GM12872 (cell line): ENCODE results near the gene TSTD1.

Source experiments
- TF ChIP-seq, protein P1 (sequence below): IDR thresholded peaks from 3 replicates; pipeline ENCODE4 v1.5.1; 2011; ENCODE audit warnings: low read depth, mild to moderate bottlenecking, low read length, moderate library complexity; ENCODE audit not compliant: insufficient read depth

The TSTD1 gene

DNA sequence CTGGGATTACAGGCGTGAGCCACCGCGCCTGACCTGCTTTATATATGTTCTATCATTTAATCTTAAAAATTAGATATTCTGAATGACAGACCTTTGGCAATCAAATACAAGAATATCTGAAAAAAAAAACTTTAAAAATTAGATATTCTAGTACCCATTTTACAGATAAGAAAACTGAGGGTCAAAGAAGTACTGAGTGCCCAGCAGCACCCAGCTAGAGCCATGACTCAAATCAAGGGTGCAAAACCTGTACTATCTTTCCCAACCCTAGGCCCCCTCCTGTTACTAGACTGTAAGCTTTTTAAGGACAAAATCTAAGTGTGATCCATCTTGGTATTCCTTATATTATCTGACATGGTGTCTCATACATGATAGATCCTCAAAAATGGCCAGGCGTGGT, 22.7 kb upstream of the TSTD1 start:
- TF ChIP-seq, protein P1, sequence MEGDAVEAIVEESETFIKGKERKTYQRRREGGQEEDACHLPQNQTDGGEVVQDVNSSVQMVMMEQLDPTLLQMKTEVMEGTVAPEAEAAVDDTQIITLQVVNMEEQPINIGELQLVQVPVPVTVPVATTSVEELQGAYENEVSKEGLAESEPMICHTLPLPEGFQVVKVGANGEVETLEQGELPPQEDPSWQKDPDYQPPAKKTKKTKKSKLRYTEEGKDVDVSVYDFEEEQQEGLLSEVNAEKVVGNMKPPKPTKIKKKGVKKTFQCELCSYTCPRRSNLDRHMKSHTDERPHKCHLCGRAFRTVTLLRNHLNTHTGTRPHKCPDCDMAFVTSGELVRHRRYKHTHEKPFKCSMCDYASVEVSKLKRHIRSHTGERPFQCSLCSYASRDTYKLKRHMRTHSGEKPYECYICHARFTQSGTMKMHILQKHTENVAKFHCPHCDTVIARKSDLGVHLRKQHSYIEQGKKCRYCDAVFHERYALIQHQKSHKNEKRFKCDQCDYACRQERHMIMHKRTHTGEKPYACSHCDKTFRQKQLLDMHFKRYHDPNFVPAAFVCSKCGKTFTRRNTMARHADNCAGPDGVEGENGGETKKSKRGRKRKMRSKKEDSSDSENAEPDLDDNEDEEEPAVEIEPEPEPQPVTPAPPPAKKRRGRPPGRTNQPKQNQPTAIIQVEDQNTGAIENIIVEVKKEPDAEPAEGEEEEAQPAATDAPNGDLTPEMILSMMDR, result no peak

DNA sequence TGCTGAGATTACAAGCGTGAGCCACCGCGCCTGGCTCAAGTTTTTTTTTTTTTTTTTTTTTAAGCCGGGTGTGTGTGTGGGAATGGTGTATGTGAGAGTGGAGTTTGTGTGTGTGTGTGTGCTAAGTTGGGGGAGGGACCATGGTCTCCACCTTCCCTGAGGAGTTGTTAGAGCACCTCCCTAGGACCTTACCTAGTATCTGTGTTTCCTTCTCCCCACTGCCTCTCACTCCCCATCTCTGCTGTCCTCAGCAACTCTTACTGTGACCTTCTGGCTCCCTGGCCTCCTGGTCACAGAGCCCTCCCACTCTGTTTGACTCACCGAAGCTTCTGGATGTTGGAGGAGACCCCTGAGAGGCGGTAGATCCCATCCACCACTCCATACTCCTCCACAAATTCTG, 20.5 kb upstream of the TSTD1 start:
- TF ChIP-seq, protein P1, result no peak

DNA sequence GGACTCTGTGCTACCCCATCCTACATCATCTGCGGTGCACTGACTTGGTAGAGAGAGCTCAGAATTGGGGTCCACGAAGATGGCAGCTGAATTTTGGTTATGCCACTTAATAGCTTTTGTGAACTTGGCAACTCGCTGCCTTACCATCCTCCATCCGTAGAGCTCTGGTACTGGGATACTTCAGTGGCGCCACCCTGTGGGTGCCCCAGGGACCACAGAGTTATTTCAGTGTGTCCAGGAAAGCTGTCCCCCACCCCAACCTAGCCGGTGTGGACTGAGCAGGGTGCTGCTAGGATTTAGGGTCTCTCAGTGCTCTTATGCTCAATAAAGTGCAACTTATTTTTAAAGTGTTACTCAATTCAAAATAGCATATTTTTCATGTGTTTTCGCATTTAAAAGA, 16.0 kb upstream of the TSTD1 start:
- TF ChIP-seq, protein P1, result no peak

DNA sequence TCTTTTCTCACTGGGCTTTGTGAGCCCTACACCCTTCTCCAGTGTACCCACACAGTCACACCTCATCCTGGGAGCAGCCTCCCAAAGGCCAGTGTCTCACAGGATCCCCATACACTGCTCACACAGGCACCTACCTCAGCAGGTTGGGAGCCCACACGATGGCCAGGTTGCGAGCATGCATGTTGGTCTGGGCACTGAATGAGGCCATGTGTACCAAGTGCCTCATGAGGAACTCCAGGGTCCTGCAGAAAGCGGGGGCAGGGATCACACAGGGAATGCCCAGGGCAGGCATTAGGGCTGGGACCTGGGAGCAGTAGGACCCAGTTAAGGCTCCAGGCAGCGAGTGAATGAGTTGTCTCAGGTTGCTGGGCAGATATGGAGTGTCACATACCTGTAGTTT, 15.5 kb upstream of the TSTD1 start:
- TF ChIP-seq, protein P1, result no peak

DNA sequence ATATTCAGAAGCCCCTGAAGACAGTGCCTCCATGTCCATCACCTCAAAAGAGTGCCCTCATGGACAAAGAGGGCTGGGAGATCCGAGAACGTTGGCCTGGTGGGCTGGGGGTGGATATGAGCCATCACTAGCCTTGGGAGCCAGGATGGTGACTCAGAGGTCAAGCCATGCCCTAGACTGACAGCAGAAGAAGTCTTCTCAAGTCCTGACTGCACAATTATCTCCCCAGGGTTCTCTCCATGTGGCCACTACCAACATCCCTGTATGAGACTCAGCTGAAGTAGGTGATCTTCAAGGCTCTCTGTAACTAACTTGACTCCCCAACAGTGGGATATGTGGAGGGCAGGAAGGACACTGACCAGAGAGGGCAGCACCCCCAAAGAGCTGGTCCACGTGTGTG, 14.1 kb upstream of the TSTD1 start:
- TF ChIP-seq, protein P1, result no peak

DNA sequence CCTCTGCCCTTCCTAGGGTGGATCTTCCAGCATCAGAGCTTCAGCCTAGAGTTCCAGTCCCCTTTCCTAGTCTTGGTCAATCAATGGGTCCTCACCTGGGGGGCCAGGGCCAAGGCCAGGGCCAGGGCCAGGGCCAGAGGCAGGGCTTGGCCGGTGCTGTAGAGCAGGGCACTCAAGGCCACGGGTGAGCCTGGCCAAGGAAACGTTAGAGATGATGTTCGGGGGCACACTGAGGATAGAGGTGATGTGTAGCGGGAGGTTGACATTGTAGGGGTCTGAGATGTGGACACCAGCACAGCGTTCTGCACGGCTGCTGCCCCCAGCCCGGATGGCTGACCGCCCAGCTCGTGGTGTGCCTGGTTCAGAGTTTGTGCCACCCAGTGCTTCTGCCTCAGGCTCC, 12.5 kb upstream of the TSTD1 start:
- TF ChIP-seq, protein P1, result no peak

DNA sequence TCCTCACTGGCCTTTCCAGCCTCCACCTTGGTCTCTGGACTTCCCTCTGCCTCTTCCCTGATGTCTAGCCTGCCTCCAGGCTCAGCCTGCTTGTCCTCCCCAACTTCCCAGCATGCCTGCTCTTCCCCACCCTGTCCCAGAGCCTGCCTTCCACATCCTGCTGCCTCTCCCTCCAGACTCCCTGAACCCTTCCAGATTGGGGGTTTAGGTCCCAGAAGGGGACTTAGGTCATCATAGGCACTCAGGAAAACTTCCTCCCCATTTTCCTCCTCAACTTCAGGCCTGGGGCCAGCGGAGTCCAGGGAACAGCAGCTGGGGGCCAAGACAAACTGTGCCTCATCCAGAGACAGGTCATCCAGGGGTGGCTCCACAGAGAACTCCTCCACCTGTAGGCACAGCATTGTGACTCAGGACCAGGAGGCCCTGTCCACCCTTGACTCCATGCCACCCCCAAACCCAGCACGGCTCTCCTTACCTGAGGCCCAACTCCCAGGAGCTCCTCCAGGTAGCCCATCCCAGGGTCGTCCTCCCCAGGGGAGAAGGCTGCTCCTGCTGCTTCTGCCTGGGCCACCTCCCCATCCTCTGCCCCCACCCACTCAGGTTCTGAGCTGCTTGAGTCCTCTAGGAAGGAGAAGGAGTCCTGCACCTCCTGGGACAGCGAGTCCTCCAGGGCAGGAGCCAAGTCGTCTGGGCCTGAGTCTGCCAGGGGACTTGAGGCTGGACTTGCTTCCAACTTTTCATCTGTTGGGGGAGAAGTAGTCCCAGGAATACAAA, 10.4 kb upstream of the TSTD1 start:
- TF ChIP-seq, protein P1, result no peak
